GM20000 (cell line): ENCODE data around the gene DENND2C.
"Not testable (repeated sequence)": the region's sequence is repeated elsewhere in the genome, so short reads cannot be mapped to it uniquely, and the experiment has no call there.

Experiments used
- DNase-seq: peaks from one replicate; pipeline ENCODE4 v3.0.0; 2012; ENCODE audit warnings: low spot score
- TF ChIP-seq, protein P1 (sequence below): IDR thresholded peaks from 2 replicates; pipeline ENCODE4 v1.5.1; 2012; ENCODE audit warnings: mild to moderate bottlenecking, control low read depth; ENCODE audit errors: extremely low read depth, missing control alignments

Gene DENND2C

DNA sequence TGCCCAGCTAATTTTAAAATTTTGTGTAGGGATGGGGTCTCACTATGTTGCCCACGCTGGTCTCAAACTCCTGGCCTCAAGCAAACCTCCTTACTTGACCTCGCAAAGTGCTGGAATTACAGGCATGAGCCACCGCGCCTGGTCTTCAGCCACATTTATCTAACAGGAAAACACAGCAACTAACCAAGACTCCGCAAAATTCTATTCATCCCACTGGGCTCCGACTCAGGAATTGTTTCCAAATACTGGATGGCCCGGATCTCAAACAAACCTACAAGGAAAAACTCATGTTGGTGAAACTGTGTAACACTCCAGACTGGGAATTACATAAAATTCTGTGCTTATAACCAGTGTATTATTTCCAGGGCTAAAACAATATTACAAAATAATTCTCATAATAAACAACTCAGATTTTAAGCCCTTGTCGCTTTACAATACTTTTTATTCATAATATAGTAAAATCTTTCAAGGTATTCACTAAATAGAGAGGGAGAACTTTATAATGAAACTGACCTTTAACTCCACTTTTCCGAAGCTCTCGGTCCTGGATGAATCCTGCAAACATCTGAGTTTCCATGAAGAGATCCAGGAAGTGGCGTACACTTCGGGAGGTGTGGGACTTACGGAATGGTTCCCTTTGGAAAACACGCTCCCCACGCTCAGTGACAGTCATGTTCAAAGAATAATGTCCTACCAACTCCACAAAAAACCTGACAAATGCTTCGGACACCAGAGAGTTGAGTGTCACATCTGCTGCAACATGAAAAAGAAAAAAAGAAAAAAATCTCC lies 82.5 kb downstream of the DENND2C start:
- DNase-seq: no peak
- TF ChIP-seq, protein P1, sequence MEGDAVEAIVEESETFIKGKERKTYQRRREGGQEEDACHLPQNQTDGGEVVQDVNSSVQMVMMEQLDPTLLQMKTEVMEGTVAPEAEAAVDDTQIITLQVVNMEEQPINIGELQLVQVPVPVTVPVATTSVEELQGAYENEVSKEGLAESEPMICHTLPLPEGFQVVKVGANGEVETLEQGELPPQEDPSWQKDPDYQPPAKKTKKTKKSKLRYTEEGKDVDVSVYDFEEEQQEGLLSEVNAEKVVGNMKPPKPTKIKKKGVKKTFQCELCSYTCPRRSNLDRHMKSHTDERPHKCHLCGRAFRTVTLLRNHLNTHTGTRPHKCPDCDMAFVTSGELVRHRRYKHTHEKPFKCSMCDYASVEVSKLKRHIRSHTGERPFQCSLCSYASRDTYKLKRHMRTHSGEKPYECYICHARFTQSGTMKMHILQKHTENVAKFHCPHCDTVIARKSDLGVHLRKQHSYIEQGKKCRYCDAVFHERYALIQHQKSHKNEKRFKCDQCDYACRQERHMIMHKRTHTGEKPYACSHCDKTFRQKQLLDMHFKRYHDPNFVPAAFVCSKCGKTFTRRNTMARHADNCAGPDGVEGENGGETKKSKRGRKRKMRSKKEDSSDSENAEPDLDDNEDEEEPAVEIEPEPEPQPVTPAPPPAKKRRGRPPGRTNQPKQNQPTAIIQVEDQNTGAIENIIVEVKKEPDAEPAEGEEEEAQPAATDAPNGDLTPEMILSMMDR: no peak

DNA sequence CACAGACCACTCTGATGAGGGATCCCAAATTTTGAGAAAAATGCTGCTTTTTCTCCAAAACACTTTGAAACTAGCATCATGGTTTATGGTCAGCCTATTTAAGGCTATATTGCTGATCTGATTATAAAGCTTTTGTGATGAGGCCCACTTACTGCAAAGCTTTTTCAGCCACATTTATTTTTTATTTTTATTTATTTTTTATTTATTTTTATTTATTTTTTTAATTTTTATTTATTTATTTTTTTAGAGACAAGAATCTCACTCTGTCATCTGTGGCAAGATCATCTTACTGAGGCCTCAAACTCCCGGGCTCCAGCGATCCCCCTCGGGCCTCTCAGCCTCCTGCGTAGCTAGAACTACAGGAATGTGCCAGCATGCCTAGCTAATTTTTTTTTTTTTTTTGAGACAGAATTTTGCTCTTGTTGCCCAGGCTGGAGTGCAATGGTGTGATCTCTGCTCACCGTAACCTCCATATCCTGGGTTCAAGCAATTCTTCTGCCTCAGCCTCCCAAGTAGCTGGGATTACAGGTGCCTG lies 83.3 kb downstream of the DENND2C start:
- DNase-seq: no peak
- TF ChIP-seq, protein P1: no peak

DNA sequence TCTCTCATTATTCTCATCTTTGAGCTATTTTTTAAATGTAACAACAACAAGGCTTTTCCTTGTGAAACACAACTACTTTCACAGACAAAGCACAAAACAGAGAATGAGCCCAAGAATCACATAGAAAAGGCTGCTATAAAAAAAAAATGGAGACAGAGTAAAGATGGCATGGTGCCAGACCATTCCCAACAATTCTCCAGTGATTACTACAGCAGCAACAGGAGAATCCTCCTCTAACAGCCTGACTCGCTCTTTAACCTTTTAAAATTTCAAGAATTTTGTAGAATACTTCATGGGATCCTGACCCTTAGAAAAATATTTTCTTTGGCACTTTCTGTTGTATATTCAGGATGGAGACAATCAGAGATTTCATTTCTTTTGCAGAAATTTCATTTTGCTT lies 84.6 kb downstream of the DENND2C start:
- TF ChIP-seq, protein P1: no peak
- no peak for DNase-seq

DNA sequence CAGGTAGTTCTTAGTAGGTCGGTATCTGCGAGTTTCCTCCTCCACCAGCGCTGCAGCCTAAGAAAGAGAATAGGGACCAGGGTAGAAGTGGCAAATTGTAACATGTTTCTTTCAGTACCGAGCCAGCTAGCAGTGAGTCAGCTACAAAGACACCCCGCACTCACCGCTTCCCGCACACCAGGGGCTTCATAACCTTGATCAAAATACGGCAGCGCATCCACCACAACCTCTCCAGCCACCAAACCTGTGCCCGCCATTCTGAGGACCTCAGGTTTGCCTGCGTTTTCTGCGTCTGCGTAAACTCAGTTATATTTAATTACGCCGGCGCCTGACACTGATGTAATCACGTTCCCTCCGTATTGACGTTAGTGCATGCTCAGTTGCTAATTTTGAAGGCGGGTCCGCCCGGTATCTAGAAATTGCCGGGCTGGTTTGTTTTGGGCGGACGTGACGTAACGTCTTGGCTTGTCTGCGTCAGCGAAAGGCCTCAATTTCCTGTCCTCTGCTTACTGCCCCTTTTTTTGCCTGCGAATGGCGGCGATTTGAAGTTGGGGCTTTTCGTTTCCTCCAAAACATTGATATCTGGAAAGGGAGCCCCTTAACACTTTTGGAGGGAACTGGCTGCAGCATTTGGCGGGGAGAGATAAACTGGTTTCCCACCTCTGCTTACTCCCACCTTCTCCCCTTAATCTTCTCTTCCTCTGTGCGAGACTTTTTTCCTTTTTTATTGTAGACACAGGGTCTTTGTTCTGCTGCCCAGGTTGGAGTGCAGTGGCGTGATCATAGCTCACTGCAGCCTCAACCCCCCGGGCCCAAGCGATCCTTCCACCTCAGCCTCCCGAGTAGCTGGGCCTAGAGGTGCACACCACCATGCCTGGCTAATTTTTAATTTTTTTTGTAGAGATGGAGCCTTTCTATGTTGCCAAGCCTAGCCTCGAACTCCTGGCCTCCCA lies 88.2 kb downstream of the DENND2C start, which contains the start of gene BCAS2:
Gene BCAS2 (minus strand): TSS at position 281 of the 953 bp plus-strand sequence. CDS start 24 bp downstream, at position 257.
- peak; percentile 86 for DNase-seq
- TF ChIP-seq, protein P1: no peak

DNA sequence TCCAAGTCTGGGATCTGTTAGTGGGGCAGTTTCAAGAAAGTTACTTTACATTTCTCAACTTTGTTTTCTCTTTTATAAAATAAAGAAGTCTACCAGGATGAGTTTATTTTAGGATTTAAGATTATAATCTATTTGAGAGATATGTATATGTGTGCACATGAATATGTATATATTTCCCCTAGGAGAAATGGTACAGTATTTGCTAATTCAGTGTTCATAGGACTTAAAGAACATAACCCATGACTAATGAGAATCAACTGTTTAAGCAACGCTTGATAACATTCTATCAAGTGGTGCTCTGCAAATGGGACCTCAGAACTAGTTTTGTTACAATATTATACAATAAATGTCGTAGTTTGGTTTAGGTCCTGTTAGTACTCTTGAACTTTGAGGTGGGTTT lies 95.5 kb downstream of the DENND2C start:
- DNase-seq: no peak
- TF ChIP-seq, protein P1: no peak

DNA sequence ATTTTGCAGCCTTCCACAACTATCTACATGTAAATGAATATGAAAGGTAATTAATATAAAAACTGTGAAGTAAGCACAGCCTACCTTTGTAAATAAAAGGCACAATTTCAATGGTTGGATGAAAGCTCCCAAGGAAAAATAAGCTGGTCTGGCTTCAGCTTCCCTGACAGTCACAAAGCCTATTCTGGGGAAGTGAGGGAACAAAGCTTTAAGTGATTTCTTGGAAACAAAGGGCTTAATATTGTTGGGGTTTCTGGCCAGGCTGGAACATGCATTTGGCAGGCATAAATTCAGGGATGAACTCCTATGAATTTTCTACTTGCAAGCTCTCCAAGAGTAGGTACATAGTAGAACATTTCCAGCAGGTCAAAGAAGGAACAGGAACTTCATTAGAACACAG lies 105.7 kb downstream of the DENND2C start:
- DNase-seq: no peak
- TF ChIP-seq, protein P1: no peak

DNA sequence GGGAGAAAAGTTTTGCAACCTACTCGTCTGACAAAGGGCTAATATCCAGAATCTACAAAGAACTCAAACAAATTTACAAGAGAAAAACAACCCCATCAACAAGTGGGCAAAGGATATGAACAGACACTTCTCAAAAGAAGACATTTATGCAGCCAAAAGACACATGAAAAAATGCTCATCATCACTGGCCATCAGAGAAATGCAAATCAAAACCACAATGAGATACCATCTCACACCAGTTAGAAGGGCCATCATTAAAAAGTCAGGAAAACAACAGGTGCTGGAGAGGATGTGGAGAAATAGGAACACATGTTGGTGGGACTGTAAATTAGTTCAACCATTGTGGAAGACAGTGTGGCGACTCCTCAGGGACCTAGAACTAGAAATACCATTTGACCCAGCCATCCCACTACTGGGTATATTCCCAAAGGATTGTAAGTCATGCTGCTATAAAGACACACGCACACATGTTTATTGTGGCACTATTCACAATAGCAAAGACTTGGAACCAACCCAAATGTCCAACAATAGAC lies 106.8 kb downstream of the DENND2C start:
- DNase-seq: not testable (repeated sequence)
